Keratinocyte (primary cell): ENCODE measurements around the gene DELE1. TPM values are rescaled to one million over a fixed set of nuclear protein-coding genes. Genes with fewer than 3 reads are reported as not detected.
A peak's percentile ranks its signal among the peaks of the same experiment; 100 is the strongest.
"Not testable (repeated sequence)": the region's sequence is repeated elsewhere in the genome, so short reads cannot be mapped to it uniquely, and the experiment has no call there.

ENCODE experiments used
- DNase-seq: peaks from one replicate; pipeline ENCODE4 v3.0.0-alpha.2; 2011; ENCODE audit warnings: low read depth, missing footprints, low spot score
- FAIRE-seq: peaks from 2 replicates; lab custom pipeline; 2011; peaks lifted over from hg19 to GRCh38; lab: Jason Lieb, UNC
- H2AFZ ChIP-seq: 2 replicates; pipeline ENCODE4 v1.6.0; 2012; ENCODE audit warnings: low read length, control low read depth, inconsistent platforms; ENCODE audit not compliant: control insufficient read depth
- H3K27ac ChIP-seq: 2 replicates; pipeline ENCODE4 v1.5.1; 2011; ENCODE audit warnings: low read length; ENCODE audit not compliant: control insufficient read depth, insufficient read depth
- H3K27me3 ChIP-seq: 3 replicates; pipeline ENCODE4 v1.6.0; 2011; ENCODE audit warnings: low read length; ENCODE audit not compliant: control insufficient read depth, insufficient read depth; ENCODE audit errors: extremely low read depth
- H3K36me3 ChIP-seq, 2 experiments: 2 replicates in 1 of 2; 3 replicates in 1 of 2; pipeline ENCODE4 v1.5.1; 2011; ENCODE audit warnings: low read length in 2 of 2, mild to moderate bottlenecking in 1 of 2; ENCODE audit not compliant: control insufficient read depth in 2 of 2, insufficient read depth in 2 of 2; ENCODE audit errors: extremely low read depth in 1 of 2
- H3K4me1 ChIP-seq: 3 replicates; pipeline ENCODE4 v1.5.1; 2011; ENCODE audit warnings: low read length; ENCODE audit not compliant: control insufficient read depth, insufficient read depth; ENCODE audit errors: extremely low read depth
- H3K4me2 ChIP-seq: 3 replicates; pipeline ENCODE4 v1.6.0; 2011; ENCODE audit warnings: low read depth, low read length; ENCODE audit not compliant: control insufficient read depth, insufficient read depth; ENCODE audit errors: extremely low read depth
- H3K4me3 ChIP-seq, 3 experiments: fragments of 200-600 bp in 1 of 3; sonication (generic) in 1 of 3; 2 replicates in 2 of 3; 3 replicates in 1 of 3; pipeline ENCODE4 v1.5.1; 2011 to 2016; ENCODE audit warnings: low read length in 3 of 3, mild to moderate bottlenecking in 3 of 3, control low read depth in 2 of 3, inconsistent platforms in 1 of 3, low read depth in 1 of 3, mixed read lengths in 1 of 3, mixed run types in 1 of 3, moderate library complexity in 1 of 3; ENCODE audit not compliant: control insufficient read depth in 2 of 3, insufficient read depth in 2 of 3; ENCODE audit errors: extremely low read depth in 1 of 3
- H3K79me2 ChIP-seq: 2 replicates; pipeline ENCODE4 v1.6.0; 2012; ENCODE audit warnings: low read length; ENCODE audit not compliant: control insufficient read depth, insufficient read depth
- H3K9ac ChIP-seq: 3 replicates; pipeline ENCODE4 v1.6.0; 2011; ENCODE audit warnings: low read length; ENCODE audit not compliant: control insufficient read depth, insufficient read depth; ENCODE audit errors: extremely low read depth
- H3K9me1 ChIP-seq: 3 replicates; pipeline ENCODE4 v1.6.0; 2011; ENCODE audit warnings: low read length; ENCODE audit not compliant: control insufficient read depth, insufficient read depth; ENCODE audit errors: extremely low read depth
- H3K9me3 ChIP-seq: 2 replicates; pipeline ENCODE4 v1.5.1; 2012; ENCODE audit warnings: low read depth, low read length; ENCODE audit not compliant: control insufficient read depth
- H4K20me1 ChIP-seq: 3 replicates; pipeline ENCODE4 v1.6.0; 2011; ENCODE audit warnings: low read length; ENCODE audit not compliant: control insufficient read depth, insufficient read depth; ENCODE audit errors: extremely low read depth
- CTCF ChIP-seq, 3 experiments: IDR thresholded peaks in 1 of 3; conservative IDR thresholded peaks in 1 of 3; optimal IDR thresholded peaks in 1 of 3; 2 replicates in 2 of 3; 3 replicates in 1 of 3; pipeline versions ENCODE3 to v1.5.1; 2011; ENCODE audit warnings: low read length in 3 of 3, mild to moderate bottlenecking in 3 of 3, moderate library complexity in 2 of 3, control low read depth in 1 of 3, inconsistent platforms in 1 of 3; ENCODE audit not compliant: insufficient read depth in 2 of 3; ENCODE audit errors: extremely low read depth in 1 of 3
- EZH2 ChIP-seq: IDR thresholded peaks from one replicate; pipeline ENCODE4 v1.6.1; 2012; ENCODE audit warnings: inconsistent platforms, mild to moderate bottlenecking, low read length, moderate library complexity
- dilution Hi-C: fragments of 300-500 bp; cut with MboI; formaldehyde crosslinking; loops from one replicate; pipeline ENCODE4 v1.7.0; 2020; ENCODE audit warnings: low sequenced_read_pairs; ENCODE audit not compliant: extremely low pct_ligation_motif_present
- polyA plus RNA-seq, 5 experiments: library from polyadenylated mRNA; depleted of rRNA in 3 of 5; stranded (reverse) in 3 of 5; stranded (forward) in 1 of 5; unstranded in 1 of 5; fragments of >200 nt; gene quantifications; 1 replicate in 1 of 5; 2 replicates in 3 of 5; 3 replicates in 1 of 5; pipeline versions ENCODE4 v1.2.1 to v1.2.3, GENCODE V29; 2011 to 2012; ENCODE audit warnings: missing spikeins in 2 of 5, low read depth in 1 of 5, low replicate concordance in 1 of 5

The DELE1 gene
- polyA plus RNA-seq, 1 donor (not counting 4 experiments of a cell fraction or from before 2014, with no cell fraction given) = 37.5 TPM

GRCh38 chr5:141889282-141889871 is 34.3 kb upstream of the DELE1 start:
- TF ChIP-seq EZH2 (no peak), CTCF (optimal IDR thresholded peaks at IDR 0.05 in 1 of 3, IDR thresholded peaks at IDR 0.05 in 1 of 3, conservative IDR thresholded peaks at IDR 0.05 in 1 of 3; ENCODE audit: extremely low read depth in 1 of 3, insufficient read depth in 2 of 3, low read length in 3 of 3) (peak; percentile 34 to 54 (median 44))
- Histone ChIP-seq H3K36me3 (no peaks in the 10 kb centered on the region), H3K4me1 (no peaks in the 10 kb centered on the region), H4K20me1 (no peaks in the 10 kb centered on the region), H3K9me1 (no peaks in the 10 kb centered on the region), H3K9me3 (no peaks in the 10 kb centered on the region), H3K4me2 (no peak overlapping the region), H3K27me3 (no peaks in the 10 kb centered on the region), H3K79me2 (no peaks in the 10 kb centered on the region), H3K4me3 (no peak overlapping the region), H3K9ac (no peak overlapping the region), H2AFZ (no peak overlapping the region), H3K27ac (no peak overlapping the region)
- FAIRE-seq (no peak), DNase-seq (no peak)
- dilution Hi-C loops = no loop called here

- H3K27me3 ChIP-seq, H3K9me1 ChIP-seq, H3K9me3 ChIP-seq, H3K4me2 ChIP-seq, H3K4me3 ChIP-seq, H3K27ac ChIP-seq, FAIRE-seq, DNase-seq, H2AFZ ChIP-seq, H4K20me1 ChIP-seq, H3K4me1 ChIP-seq, H3K9ac ChIP-seq, H3K36me3 ChIP-seq, dilution Hi-C loops, H3K79me2 ChIP-seq: not testable (repeated sequence)
Observed at GRCh38 chr5:141890429-141890828, 33.2 kb upstream of the DELE1 start.

- Histone ChIP-seq H3K79me2 (no peaks in the 10 kb centered on the region), H3K9ac (no peak overlapping the region), H2AFZ (no peak overlapping the region), H3K4me2 (no peak overlapping the region), H3K9me3 (no peaks in the 10 kb centered on the region), H3K9me1 (no peaks in the 10 kb centered on the region), H3K4me1 (no peaks in the 10 kb centered on the region), H3K27ac (no peak overlapping the region), H3K36me3 (no peaks in the 10 kb centered on the region), H3K4me3 (no peak overlapping the region), H4K20me1 (no peaks in the 10 kb centered on the region), H3K27me3 (no peaks in the 10 kb centered on the region)
- no peak for DNase-seq
- dilution Hi-C loops = no loop called here
- no peak for FAIRE-seq
- TF ChIP-seq EZH2 (no peak), CTCF (optimal IDR thresholded peaks at IDR 0.05 in 1 of 3, IDR thresholded peaks at IDR 0.05 in 1 of 3, conservative IDR thresholded peaks at IDR 0.05 in 1 of 3; ENCODE audit: extremely low read depth in 1 of 3, insufficient read depth in 2 of 3, low read length in 3 of 3) (no peak)
Observed at GRCh38 chr5:141897425-141897824, 26.2 kb upstream of the DELE1 start.
